ENCODE results near the gene AFF3.
"Not testable (repeated sequence)": the region's sequence is repeated elsewhere in the genome, so short reads cannot be mapped to it uniquely, and the experiment has no call there.

The AFF3 gene

GRCh38 chr2:100151310-100151709 lies 8.9 kb upstream of the AFF3 start:
- DNase-seq, result no peak

DNA sequence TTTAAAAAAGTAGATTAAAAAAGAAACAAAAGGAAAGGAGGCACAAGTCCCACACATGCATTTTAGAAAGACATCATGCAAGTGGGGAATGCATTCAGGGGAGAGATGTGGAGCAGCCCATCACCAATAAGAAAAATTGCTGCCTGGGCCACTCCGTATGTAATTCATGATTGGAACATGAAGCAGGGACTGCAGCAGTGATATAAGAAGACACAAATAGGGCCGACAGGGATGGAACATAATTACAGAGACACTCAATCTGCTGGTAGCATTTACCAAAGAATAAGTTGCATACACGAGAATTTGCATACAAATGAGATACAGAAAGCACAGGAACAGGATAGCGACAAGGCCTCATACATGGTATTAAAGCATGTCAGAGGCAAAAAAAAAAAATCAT lies 6.5 kb upstream of the AFF3 start:
- no peak for DNase-seq

DNA sequence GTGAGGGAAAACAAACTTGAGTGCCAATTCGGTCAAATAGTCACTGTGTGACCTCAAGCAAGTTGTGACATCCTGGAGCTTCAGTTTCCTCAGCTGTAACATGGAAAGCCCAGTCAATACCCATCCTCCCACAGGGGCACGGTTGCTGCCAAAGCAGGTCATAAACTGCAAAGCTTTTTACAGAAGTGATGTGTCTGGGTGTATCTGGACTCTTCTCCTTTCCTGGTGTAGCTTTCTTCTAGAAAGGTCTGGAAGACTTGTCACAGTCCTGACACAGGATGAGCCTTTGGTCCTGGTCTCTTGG lies 4.2 kb upstream of the AFF3 start:
- no peak for DNase-seq

DNA sequence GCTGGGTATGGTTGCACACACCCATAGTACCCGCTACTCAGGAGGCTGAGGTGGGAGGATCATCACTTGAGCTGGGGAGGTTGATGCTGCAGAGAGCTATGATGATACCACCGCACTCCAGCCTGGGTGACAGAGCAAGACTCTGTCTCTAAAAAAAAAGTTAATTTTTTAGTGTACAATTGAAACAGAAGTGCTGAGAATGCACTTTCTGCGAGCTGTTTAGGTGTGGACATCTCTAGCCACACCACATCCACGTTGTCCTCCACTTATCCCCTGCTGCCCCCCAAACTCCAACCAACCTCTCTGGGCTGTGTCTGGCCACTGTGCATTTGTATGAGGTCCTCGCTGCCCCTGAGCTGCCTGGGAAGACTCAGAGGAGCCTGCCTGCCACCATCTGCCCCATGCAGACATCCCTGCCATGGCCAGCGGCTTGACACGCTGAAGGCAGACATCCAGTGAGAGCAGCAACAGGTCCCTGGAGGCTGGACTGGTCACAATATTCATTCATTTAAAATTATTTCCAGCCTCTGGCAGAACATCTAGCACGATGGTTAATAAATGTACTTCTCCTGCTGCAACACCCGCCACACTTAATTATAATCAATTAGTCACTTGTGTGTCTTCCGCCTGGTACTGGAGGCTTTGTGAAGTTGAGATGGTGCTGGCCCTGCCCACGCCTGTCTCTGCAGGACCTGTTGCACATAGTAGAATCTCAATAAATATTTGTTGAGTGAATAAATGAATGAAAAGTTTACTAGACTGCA lies 3.7 kb upstream of the AFF3 start:
- no peak for DNase-seq

DNA sequence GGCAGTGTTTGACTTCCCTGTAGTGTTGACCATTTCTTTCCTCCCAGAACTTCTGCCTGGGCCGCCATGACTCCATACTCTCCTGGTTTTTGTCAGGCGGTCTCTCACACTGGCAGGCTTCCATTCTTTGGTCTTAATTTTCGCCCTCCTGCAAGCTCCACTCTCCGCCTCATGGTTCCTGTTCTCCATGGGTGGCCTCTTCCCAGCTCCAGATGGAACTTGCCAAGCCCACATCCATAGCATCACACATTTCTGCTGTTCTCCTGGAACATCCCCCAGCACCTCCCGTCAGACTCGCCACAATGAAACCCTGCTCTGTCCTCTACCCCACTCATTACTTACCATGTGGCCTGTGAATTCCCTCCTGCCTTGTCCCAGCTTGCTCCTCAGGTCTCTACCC lies 896 bp upstream of the AFF3 start:
- DNase-seq, result no peak

GRCh38 chr2:100141906-100142305 lies 484 bp downstream of the AFF3 start:
- no peak for DNase-seq

DNA sequence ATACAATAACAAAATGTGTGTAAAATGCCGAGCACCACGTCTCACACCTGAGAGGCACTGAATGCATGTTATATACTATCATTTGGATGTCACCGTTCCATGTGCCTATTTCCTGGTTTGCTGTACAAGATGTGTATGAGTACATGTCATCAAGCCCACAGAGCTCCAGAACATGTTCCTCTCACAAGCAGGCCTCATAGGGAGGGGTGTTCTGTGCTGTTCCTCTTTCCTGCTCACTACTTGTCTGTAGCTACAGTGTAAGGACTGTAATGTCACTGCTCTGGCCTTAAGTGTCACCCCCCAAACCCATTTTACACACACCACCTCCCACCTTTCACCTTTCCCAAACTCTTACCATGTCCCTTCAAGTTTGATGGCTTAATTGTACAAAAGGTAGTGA lies 1.8 kb downstream of the AFF3 start:
- no peak for DNase-seq

DNA sequence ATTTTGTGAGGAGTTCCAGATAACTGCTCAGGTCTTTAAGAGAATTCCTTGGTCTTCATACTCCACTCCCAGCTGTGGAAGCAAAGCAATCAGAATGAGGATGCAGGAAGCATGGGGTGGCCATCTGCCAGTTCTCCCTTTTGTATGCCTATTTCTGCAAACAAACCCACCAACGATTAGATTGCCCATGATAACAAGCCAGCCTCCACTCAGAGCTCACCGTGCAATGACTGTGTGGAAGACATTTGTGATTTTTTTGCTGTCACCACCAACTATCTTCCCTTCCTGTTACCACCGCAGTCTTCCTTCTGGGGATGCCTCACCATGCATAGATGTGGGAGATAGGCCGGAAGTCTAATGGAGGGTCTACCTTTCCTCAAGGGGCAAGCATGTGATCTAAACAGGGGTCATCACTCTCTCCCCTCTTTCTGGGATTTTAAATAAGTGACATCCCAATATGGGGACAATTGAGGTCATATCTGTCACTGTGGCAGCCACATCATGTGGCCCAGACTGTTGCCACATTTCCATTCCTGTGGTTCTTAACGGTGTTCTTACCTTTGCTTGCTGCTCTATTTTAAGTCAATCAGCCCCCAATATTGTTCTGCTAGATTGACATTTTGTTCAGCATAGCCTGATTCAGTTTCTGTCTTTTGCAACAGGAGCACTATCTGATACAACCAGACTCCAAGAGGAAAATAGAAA lies 4.4 kb downstream of the AFF3 start:
- no peak for DNase-seq

DNA sequence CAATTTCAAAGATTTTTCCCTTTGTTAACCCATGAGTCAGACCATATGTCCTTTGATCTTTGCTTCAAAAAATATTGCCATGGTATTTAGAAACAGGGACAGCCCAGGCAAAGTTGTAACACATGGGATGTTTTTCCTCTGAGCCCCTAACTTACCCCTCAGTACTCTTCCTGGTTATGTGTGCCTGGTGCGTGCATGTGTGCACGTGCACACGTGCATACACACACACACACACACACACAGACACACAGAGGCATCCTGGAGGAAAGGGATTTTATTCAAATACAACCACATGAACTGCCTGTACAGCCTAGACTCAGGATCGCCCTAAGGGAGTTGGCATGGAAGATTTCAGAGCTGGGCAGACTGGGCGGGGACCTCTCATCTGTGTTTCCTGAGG lies 5.1 kb downstream of the AFF3 start:
- DNase-seq, result no peak

GRCh38 chr2:100136310-100136709 lies 6.1 kb downstream of the AFF3 start:
- DNase-seq, result no peak

DNA sequence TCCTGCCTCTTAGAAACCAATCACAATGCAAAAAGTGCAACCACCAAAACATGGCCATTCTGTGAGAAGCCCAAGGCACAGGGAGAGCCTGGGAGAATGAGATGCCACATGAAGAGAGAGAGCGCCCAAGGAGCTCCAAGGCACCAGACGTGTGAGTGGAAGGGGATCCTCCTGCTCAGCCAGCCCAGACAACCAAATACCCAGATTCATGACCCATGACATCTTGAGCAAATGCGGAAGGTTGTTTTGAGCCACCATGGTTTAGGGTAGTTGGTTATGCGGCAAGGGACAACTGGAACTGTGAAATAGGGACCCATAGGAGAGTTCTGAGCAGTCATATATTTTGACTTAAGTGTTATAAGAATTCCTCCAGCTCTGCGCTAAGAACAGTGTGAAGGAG lies 7.0 kb downstream of the AFF3 start:
- DNase-seq, result no peak

DNA sequence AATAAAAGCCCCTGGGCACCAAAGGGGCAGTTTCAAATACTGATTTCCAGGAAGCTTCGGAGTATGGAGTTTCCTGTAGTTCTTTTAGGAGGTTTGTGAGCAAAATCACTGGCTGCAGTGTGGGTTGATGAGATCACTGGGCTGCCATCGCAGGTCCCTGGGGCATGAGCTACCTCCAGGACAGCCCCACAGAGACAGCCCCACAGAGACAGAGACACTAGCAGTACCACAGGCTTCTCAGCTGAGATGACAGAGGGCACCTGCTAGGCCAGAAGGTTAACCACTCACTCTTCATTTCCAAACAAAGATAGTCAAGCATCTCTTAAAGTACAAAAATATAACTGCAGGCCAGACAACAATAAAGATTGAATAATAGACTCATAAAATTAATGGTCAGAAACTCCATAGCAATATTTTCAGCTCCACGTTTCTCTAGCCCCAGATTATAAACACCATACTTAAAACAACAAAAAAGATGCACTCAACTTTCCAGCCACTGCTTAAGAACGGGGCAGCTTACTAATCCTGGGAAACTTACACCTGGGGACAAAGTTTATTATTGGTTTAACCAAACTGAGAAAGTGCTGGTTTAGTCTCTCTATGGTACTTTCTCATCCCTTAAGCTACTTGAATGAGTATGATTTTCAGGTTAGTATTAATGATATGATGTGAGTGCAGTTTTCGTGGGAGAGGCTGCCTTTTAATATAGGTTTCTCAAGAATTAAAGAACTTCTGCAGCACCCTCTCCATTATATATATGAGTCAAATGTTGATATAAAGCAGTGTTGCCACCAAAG lies 11.6 kb downstream of the AFF3 start:
- DNase-seq, result no peak

- DNase-seq, result no peak
These were observed 15.4 kb downstream of the AFF3 start for GRCh38 chr2:100126897-100127401.

DNA sequence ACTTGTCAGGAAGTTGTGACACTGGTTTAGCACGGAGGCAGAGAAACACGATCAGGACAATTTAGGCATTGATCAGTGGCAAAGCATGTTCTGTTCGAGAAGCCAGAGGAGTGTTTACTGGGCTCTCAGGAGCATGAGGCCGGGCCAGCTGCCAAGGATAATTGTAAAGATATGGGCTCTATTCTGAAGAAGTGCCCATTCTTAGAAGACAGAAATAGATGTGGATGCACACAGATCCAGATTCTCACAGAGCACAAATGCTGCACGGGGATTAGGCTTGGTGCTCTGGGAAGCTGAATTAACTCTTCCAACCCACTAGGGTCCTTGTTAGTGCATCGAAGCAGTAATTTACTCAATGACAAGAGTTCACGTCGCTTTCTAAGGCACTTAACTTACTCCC lies 16.2 kb downstream of the AFF3 start:
- DNase-seq, result no peak

DNA sequence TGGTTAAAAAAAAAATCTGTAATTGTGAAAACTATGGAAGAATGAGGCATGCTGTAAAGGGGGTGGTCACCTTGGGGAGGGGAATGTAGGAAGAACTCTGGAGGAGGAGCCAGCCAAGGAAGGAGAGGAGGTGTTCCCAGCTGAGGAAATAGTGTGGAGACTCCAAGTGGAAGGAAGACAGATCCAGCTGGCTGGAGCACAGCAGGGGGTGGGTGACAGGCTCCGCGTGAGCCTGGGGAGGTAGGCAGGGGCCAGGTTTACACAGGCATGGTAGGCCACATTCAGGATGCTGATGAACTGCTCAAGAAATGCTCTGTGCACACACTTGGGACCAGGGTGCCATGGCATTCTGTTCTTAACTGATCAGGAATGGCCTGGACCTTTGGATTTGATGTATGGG lies 16.8 kb downstream of the AFF3 start:
- no peak for DNase-seq

DNA sequence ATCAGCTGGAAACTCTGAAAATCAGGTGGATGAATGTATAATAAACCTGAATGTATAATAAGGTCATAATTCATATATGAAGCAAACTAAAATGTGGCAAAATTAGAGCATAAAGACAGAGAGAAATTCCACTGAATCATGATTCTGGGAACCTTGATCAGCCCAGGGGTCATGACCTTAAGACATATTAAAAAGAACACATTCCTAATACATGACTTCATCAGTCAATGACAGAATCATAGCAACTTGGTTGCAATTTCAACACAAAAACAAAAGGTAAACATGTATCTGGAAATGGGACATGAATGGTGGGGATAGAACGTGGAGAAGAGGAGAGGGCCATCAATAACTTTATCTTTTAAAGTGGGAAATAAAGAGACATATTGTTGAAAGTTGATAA lies 17.6 kb downstream of the AFF3 start:
- DNase-seq, result no peak

- no peak for DNase-seq
These were observed 21.2 kb downstream of the AFF3 start for GRCh38 chr2:100121124-100121718.

- DNase-seq, result no peak
These were observed 23.2 kb downstream of the AFF3 start for GRCh38 chr2:100119235-100119634.

GRCh38 chr2:100113990-100114433 lies 28.4 kb downstream of the AFF3 start:
- no peak for DNase-seq

DNA sequence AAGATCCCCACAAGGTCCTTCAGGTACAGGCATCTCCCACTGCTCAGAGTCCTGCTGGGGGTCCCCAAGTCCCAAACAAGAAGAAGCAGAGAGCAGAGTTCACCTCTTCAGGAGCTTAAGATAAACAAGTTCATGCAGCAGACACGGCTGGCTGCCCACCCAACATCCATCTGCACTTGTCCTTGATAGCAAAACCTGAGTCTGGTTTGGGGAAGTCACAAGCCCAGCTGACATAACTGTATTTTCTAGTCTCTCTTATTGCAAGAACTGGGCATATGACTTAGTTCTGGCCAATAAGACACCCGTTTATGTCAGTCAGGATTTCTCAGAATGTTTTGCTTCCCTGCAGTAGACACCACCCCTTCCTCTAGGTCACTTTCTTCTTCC lies 31.8 kb downstream of the AFF3 start:
- DNase-seq, result no peak

- no peak for DNase-seq
These were observed 32.3 kb downstream of the AFF3 start for GRCh38 chr2:100109986-100110613.

DNA sequence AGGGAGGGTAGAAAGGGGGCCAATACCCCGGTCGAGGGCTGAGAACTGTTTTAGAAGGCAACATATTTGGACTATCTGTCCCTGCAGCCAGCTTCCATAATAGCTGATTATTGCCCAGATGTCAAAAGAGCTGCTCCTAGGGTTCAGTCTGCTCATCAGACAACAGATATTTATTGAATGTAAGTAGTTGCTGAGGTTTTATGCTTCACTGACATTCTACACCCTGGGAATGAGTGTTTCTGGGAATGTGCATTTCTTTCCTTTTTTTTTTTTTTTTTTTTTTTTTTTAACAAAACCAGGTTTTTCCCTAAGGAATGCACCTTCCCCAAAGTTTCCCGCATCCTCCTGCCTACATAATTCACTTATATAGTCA lies 33.8 kb downstream of the AFF3 start:
- not testable (repeated sequence) for DNase-seq
